Renal cortex interstitium (tissue), 11 donors: ENCODE results near the gene KCNQ2. TPM values are rescaled to one million over a fixed set of nuclear protein-coding genes. Genes with fewer than 3 reads are reported as not detected.
A peak's percentile ranks its signal among the peaks of the same experiment; 100 is the strongest.

Source experiments
- DNase-seq, 11 donors: peaks; one replicate each; pipeline ENCODE4 v3.0.0-alpha.2; 2013; ENCODE audit warnings: low read depth in 9 of 11, low spot score in 4 of 11; ENCODE audit errors: extremely low read depth in 1 of 11
- polyA plus RNA-seq, 3 donors: library from polyadenylated mRNA; unstranded; fragments of 120-200 nt; gene quantifications; one replicate each; pipeline ENCODE4 v1.2.1, GENCODE V29; 2013; ENCODE audit not compliant: insufficient read length in 3 of 3

KCNQ2 gene
- polyA plus RNA-seq, 3 donors = 7.2 to 10.9 (median 8.5) TPM

- no peak for DNase-seq
Measured at GRCh38 chr20:63414720-63415430, 57.6 kb downstream of the KCNQ2 start.

- no peak for DNase-seq
Measured at GRCh38 chr20:63413963-63414684, 58.3 kb downstream of the KCNQ2 start.

GRCh38 chr20:63413323-63413722, 59.1 kb downstream of the KCNQ2 start:
- DNase-seq = no peak

GRCh38 chr20:63412889-63413288, 59.6 kb downstream of the KCNQ2 start:
- DNase-seq = no peak

GRCh38 chr20:63411898-63412631, 60.4 kb downstream of the KCNQ2 start:
- DNase-seq = peak in 1 of 11 donors; percentile 28

- DNase-seq = no peak
Measured at GRCh38 chr20:63411151-63411897, 61.1 kb downstream of the KCNQ2 start.

DNA sequence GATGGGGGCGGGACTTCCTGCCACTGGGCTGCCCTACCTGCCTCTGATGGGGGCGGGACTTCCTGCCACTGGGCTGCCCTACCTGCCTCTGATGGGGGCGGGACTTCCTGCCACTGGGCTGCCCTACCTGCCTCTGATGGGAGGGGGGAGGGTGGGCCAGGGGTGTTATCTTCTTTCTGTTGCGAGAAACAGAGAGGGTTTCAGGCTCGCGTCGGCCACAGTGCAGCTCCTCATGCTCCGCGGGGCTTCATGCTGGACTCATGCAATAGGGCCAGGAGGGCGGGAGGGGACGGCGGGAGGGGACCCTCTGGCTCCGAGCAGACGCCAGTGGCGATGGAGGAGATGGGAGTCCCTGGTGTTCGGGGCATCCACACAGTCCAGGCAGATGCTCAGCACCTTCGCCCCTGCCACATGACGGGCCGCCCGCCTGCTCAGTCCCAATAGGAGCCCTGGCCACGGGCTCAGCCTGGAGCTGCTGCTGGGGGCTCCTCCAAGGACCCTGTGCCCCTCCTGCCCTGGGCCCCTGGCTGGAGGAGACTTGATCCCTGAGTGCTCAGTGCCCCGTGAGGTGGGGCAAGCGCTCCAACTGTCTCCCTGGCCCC, 62.5 kb downstream of the KCNQ2 start:
- DNase-seq = no peak

DNA sequence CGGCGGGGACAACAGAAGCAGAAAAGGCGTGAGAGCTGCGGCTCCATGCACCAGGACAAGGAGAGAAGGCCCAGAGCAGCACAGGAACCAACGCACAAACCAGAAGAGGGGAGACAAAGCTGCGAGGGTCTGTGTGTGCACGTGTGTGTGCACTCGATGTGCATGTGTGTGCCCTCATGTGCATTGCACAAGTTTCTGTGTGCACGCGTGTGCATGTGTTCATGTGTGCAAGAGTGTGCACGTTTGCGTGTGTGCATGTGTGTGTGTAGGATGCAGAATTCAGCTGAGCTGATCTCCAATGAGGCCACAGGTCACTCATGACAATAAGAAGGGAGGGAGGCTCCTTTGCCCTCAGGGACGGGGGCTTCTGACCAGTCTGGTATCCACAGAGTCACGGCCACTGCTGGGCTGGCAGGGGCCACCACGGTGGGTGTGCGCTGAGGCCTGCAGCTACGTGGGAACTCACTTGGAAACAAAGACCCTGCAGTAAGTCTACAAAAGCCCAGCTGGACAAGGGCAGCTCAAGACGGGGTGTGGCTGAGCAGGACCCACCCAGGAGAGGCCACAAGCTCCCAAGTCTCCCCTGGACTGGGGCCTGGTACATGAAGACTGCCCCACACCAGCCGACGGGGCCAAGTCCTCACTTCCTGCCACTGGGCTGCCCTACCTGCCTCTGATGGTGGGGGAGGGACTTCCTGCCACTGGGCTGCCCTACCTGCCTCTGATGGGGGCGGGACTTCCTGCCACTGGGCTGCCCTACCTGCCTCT, 63.2 kb downstream of the KCNQ2 start:
- DNase-seq = no peak

DNA sequence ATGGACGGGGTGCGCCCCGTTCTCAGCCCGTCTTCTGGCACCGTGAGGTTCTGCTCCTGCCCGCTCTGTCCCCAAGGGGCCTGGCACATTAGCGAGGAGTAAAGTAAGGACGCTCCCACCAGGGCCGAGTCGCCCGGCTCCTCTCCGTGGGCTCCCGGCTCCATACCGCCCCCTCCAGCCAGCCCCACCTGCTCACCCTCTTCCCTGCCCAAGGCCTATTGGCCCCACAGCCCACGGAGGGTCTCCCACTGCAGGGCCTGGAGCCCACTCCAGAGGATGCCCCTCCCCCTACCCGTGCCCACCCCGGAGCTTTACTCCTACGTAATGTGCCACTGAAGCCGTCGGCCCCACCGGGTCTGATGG, 63.8 kb downstream of the KCNQ2 start:
- no peak for DNase-seq

GRCh38 chr20:63407928-63408683, 64.3 kb downstream of the KCNQ2 start:
- no peak for DNase-seq

GRCh38 chr20:63406617-63407245, 65.7 kb downstream of the KCNQ2 start:
- DNase-seq = no peak

- no peak for DNase-seq
Measured at GRCh38 chr20:63406011-63406410, 66.4 kb downstream of the KCNQ2 start.

DNA sequence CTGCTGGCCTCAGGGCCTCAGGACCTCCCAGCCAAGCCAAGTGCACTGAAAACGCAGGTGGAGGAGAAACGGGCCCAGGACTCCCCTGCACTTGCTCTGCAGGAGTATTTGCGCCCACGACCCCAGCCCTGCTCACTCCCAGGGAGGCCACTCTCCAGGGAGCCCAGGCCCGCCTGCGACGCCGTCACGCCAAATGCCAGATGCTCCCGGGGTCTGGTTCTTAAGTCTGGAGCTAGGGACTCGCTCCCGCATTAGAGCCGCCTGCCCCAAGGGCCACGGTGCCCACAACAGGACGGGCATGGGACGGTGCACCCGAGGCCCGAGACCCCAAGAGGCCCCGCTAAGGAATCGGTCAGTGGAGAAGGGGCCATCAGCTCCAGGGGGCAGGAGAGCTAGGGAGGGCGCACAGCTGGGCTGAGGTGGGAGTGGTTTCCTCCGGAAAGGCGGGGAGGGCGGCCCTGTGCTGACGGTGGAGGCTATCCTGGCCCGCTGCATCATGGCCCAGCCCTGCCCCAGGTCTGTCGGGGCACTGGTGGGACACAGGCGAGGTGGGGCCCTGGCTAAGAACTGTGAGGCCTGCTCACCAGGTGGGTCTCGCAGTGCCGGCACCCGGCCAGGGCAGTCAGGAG, 67.2 kb downstream of the KCNQ2 start:
- DNase-seq = no peak

DNA sequence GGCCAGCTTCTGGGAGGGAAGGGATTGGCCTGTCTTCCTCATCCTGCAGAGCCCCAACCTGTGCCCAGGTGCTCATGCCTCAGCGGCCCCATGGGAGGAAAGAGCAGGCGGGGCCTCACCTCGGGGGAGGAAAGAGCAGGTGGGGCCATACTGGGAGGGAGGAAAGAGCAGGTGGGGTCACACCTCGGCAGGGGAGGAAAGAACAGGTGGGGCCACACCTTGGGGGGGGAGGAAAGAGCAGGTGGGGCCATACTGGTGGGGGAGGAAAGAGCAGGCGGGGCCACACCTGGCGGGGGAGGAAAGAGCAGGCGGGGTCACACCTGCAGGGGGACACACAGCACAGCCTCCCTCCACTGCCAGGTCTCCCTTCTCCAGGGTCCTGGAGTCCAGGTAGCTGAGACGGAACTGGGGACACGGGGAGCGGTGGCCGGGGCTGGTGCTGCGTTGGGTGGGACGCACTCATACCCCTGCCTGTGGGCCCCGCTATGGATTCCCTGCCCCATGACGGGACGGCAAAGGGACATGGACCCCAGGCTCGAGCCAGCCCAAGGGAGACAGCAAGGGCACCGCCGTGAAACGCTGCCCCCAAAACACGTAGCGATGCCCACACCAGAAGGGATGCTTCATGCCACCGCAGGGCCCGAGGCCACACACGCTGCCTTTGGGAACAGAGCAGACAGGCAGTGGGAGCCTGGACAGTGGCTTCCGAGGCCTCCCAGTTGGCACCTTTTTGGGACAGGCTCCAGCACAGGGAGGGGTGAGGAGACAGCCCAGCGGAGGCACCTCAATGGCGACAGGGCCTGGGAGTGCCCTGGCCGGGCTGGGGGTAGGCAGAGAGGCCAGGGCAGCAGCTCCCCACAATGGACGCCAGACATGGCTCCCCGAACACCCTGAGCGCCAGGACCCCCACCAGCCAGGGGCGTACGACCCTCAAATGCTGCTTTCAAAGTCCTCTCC, 68.0 kb downstream of the KCNQ2 start:
- no peak for DNase-seq

DNA sequence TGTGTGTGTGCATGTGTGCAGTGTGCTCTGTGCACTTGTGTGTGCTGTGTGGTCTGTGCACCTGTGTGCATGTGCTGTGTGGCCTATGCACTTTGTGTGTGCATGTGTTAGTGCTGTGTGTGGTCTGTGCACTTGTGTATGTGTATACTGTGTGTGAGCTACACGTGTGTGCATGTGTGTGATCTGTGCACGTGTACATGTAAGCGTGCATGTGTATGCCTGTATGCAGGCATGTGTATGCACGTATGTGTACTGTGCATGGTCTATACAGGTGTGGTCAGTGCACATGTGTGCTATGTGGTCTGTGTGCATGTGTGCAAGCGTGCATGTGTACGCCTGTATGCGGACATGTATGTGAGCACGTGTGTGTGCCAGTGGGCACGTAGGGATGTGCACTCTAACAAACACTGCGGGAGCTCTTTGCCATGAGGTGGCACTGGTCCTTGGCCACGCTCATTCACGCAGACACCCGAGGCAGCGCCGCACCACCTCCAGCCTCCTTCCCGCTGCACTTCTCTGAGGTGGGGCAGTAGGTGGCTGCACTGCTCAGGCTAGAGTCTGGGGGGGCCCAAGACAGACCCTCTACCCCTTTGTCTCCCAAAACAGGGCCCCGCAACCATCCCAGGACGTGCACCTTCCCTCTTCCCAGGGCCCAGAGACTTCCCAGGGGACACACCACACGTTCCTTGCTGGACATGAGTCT, 68.9 kb downstream of the KCNQ2 start:
- no peak for DNase-seq
